C4-2B (cell line): Measurements from ENCODE around the gene KRT25.

ENCODE experiments used
- CTCF ChIP-seq: fragments of 450-650 bp; conservative IDR thresholded peaks from 2 replicates; pipeline ENCODE4 v1.5.1; 2017; ENCODE audit warnings: mild to moderate bottlenecking
- ZFX ChIP-seq: fragments of 450-650 bp; IDR thresholded peaks from 2 replicates; pipeline ENCODE4 v1.6.1; 2017

- TF ChIP-seq ZFX (no peak), CTCF (no peak)
Observed at GRCh38 chr17:40702271-40702670, 52.9 kb downstream of the KRT25 start.
